ENCODE data around the gene TM2D3.

The TM2D3 gene

DNA sequence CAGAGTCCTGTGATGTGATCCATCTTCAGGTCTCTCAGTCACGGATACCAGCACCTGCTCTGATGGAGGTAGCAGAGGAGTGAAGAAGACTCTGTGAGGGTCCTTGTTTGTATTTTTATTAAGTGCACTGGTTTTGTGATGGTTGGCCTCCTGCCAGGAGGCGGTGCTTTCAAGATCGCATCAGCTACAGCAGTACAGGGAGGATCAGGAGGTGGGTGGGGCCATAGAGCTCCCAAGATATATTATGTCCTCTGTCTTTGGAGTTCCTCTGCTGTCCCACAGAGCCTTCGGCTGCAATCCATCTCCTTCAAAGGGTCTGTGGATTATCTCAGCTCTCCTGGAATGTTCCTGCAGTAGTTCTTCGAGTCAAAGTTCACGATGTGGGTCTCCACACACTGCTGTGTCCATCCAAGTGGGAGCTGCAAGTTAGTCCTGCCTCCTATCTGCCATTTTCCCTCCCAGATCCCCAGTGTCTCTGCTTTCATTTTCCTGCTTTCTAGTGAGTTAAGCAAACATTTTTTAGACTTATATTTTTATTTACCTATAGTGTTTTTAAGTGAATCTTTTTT is 54.7 kb downstream of the TM2D3 start:
- Histone ChIP-seq H3K9me3 (ENCODE audit: low read length) (no peaks in the 10 kb centered on the region), H3K36me3 (ENCODE audit: insufficient read depth, low read length) (no peaks in the 10 kb centered on the region), H3K4me3 (ENCODE audit: low read depth in 1 of 2, low read length in 2 of 2) (no peak overlapping the region), H3K27me3 (ENCODE audit: control insufficient read depth in 1 of 2, insufficient read depth in 2 of 2, low read length in 2 of 2) (no peaks in the 10 kb centered on the region), H3K4me1 (ENCODE audit: insufficient read depth, low read length) (no peaks in the 10 kb centered on the region), H3K27ac (ENCODE audit: low read depth, low read length) (no peak overlapping the region), H3K9ac (ENCODE audit: low read length) (no peak overlapping the region)

DNA sequence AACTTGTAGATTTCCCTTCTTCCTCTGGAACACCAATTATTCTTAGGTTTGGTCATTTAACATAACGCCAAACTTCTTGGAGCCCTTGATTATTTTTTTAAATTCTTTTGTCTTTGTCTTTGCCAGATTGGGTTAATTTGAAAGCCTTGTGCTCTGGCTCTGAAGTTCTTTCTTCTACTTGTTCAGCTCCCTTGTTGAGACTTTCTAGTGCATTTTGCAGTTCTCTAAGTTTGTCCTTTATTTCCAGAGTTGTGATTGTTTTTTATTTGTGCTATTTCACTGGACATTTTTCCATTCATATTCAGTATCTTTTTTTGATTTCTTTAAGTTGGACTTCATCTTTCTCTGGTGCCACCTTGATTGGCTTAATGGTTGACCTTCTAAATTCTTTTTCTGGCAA is 55.5 kb downstream of the TM2D3 start:
- no peak overlapping the region for H3K9ac ChIP-seq (ENCODE audit: low read length)
- H3K4me1 ChIP-seq (ENCODE audit: insufficient read depth, low read length), result no peaks in the 10 kb centered on the region
- H3K27me3 ChIP-seq (ENCODE audit: control insufficient read depth in 1 of 2, insufficient read depth in 2 of 2, low read length in 2 of 2), result no peaks in the 10 kb centered on the region
- H3K4me3 ChIP-seq (ENCODE audit: low read depth in 1 of 2, low read length in 2 of 2), result no peak overlapping the region
- no peaks in the 10 kb centered on the region for H3K36me3 ChIP-seq (ENCODE audit: insufficient read depth, low read length)
- H3K9me3 ChIP-seq (ENCODE audit: low read length), result no peaks in the 10 kb centered on the region
- no peak overlapping the region for H3K27ac ChIP-seq (ENCODE audit: low read depth, low read length)

Data from muscle layer of colon (tissue), 2 donors.